ENCODE data around the gene LAMA2. TPM values are rescaled to one million over a fixed set of nuclear protein-coding genes. Genes with fewer than 3 reads are reported as not detected.

The LAMA2 gene
- polyA plus RNA-seq, 5 donors: 28.8 to 67.6 (median 54.6) TPM

GRCh38 chr6:129432738-129433137 lies 549.8 kb downstream of the LAMA2 start:
- no peak for DNase-seq

- DNase-seq: no peak
These were observed 551.2 kb downstream of the LAMA2 start for GRCh38 chr6:129434091-129434490.

GRCh38 chr6:129440691-129441090 lies 557.8 kb downstream of the LAMA2 start:
- no peak for DNase-seq

GRCh38 chr6:129444683-129445082 lies 561.7 kb downstream of the LAMA2 start:
- DNase-seq: no peak

- DNase-seq: no peak
These were observed 563.6 kb downstream of the LAMA2 start for GRCh38 chr6:129446272-129447197.

GRCh38 chr6:129447198-129447565 lies 564.2 kb downstream of the LAMA2 start:
- DNase-seq: no peak

- DNase-seq: no peak
These were observed 566.0 kb downstream of the LAMA2 start for GRCh38 chr6:129448965-129449364.

GRCh38 chr6:129451187-129451586 lies 568.2 kb downstream of the LAMA2 start:
- DNase-seq: no peak

GRCh38 chr6:129453073-129453472 lies 570.1 kb downstream of the LAMA2 start:
- no peak for DNase-seq

GRCh38 chr6:129454488-129454887 lies 571.5 kb downstream of the LAMA2 start:
- DNase-seq: no peak

GRCh38 chr6:129455126-129455769 lies 572.3 kb downstream of the LAMA2 start:
- DNase-seq: no peak

GRCh38 chr6:129460221-129460620 lies 577.3 kb downstream of the LAMA2 start:
- no peak for DNase-seq

- DNase-seq: no peak
These were observed 586.2 kb downstream of the LAMA2 start for GRCh38 chr6:129469070-129469662.

GRCh38 chr6:129472239-129472638 lies 589.3 kb downstream of the LAMA2 start:
- no peak for DNase-seq

- peak in 1 of 2 donors; percentile 24 for DNase-seq
These were observed 590.6 kb downstream of the LAMA2 start for GRCh38 chr6:129473546-129473945.

GRCh38 chr6:129475477-129476247 lies 592.7 kb downstream of the LAMA2 start:
- no peak for DNase-seq

- no peak for DNase-seq
These were observed 593.3 kb downstream of the LAMA2 start for GRCh38 chr6:129476248-129476564.

- no peak for DNase-seq
These were observed 593.9 kb downstream of the LAMA2 start for GRCh38 chr6:129476810-129477209.

GRCh38 chr6:129478379-129478778 lies 595.4 kb downstream of the LAMA2 start:
- DNase-seq: no peak

- no peak for DNase-seq
These were observed 598.8 kb downstream of the LAMA2 start for GRCh38 chr6:129481706-129482105.

GRCh38 chr6:129485746-129486145 lies 602.8 kb downstream of the LAMA2 start:
- no peak for DNase-seq

- no peak for DNase-seq
These were observed 603.4 kb downstream of the LAMA2 start for GRCh38 chr6:129486327-129486726.

Data from right lung (tissue), 5 donors.